Heart left ventricle (tissue), 13 donors: ENCODE data around the gene SGO1.

Experiments
- POLR2A ChIP-seq, 2 donors: fragments of 450-650 bp; IDR thresholded peaks; one replicate each; pipeline ENCODE4 v1.6.1; 2017; ENCODE audit warnings: antibody characterized with exemption in 2 of 2, mild to moderate bottlenecking in 2 of 2, moderate library complexity in 2 of 2
- TF ChIP-seq, protein P1 (sequence below), 12 donors: fragments of 200-600 bp; sonication (generic) in 4 of 12; IDR thresholded peaks; one replicate each; pipeline versions ENCODE4 v1.5.0 to v1.8.0; 2018 to 2022; ENCODE audit warnings: antibody characterized with exemption in 12 of 12, mild to moderate bottlenecking in 5 of 12
- donor health status: ischemic (EF 13 %, LVEDD 7.1; RV severe dilation, severe dysfunction).
- donor health status: DM: no; HTN: yes; CAD: no.
- donor health status: DM: no; HTN: no; CAD: no.
- donor health status: ischemic (EF 25% LVEDD 6.9; RV normal size, moderate dysfunction).
- donor health status: ischemic (EF 25% LVEDD 5.7; RV mildly dilated, moderate dysfunction).
- donor health status: ischemic (EF 35%, LVEDD 5.7; RV mildly dilated, moderate dysfunction).
- donor health status: nonischemic (EF 11% LVEDD 7.7; RV severe dilation, severe dysfunction).
- donor health status: DM: yes; HTN: yes; CAD: no.
- donor health status: PGD.
- donor health status: ischemic (EF 29% LVEDD 5.4; RV normal size, mild dysfunction).
- donor health status: nonischemic (EF 23%, LVEDD 6.1; RV moderate dilation, normal function).

DNA sequence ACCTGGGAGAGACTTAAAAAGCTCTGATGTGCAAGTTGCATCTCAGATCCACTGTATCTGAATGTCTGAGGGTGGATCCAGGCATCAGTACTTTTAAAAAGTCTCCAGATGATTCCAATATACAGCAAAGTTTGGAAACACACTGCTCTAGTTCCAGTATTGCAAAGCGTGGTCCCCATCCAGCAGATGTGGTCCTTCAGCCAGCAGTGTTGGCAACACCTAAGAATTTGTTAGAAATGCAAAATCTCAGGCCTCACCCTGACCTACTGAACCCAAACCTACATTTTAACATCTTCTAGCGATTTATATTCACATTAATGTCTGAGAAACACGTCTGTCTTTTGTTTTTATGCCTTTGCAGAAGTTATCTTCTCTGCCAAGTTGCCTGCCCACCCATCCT lies 32.2 kb upstream of the SGO1 start:
- TF ChIP-seq, protein P1, sequence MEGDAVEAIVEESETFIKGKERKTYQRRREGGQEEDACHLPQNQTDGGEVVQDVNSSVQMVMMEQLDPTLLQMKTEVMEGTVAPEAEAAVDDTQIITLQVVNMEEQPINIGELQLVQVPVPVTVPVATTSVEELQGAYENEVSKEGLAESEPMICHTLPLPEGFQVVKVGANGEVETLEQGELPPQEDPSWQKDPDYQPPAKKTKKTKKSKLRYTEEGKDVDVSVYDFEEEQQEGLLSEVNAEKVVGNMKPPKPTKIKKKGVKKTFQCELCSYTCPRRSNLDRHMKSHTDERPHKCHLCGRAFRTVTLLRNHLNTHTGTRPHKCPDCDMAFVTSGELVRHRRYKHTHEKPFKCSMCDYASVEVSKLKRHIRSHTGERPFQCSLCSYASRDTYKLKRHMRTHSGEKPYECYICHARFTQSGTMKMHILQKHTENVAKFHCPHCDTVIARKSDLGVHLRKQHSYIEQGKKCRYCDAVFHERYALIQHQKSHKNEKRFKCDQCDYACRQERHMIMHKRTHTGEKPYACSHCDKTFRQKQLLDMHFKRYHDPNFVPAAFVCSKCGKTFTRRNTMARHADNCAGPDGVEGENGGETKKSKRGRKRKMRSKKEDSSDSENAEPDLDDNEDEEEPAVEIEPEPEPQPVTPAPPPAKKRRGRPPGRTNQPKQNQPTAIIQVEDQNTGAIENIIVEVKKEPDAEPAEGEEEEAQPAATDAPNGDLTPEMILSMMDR (IDR thresholded peaks at IDR 0.05): no peak
- no peak for TF ChIP-seq POLR2A (IDR thresholded peaks at IDR 0.05)
